Breast epithelium (tissue), 4 donors: Measurements from ENCODE around the gene MAP2K4. TPM values are rescaled to one million over a fixed set of nuclear protein-coding genes. Genes with fewer than 3 reads are reported as not detected.

ENCODE experiments used
- DNase-seq, 2 donors: peaks; one replicate each; pipeline ENCODE4 v3.0.0-alpha.2; 2019; ENCODE audit warnings: low spot score in 2 of 2
- H3K27ac ChIP-seq, 2 donors: fragments of 200-600 bp; sonication (generic) in 1 of 2; one replicate each; pipeline ENCODE4 v1.5.1; 2016 to 2019; ENCODE audit warnings: mild to moderate bottlenecking in 1 of 2
- H3K27me3 ChIP-seq, 2 donors: fragments of 200-600 bp; sonication (generic) in 1 of 2; one replicate each; pipeline versions ENCODE4 v1.5.1 to v1.6.0; 2017 to 2019; ENCODE audit warnings: control low read depth in 1 of 2, mild to moderate bottlenecking in 1 of 2
- H3K36me3 ChIP-seq: fragments of 200-600 bp; one replicate; pipeline ENCODE4 v1.5.1; 2019
- H3K4me1 ChIP-seq, 2 donors: fragments of 200-600 bp; sonication (generic); one replicate each; pipeline ENCODE4 v1.5.1; 2016 to 2019; ENCODE audit warnings: control low read depth in 1 of 2
- H3K4me3 ChIP-seq, 3 donors: fragments of 200-600 bp; sonication (generic); 1 replicate in 2 of 3; 2 replicates in 1 of 3; pipeline ENCODE4 v1.5.1; 2016 to 2019; ENCODE audit warnings: mild to moderate bottlenecking in 3 of 3, moderate library complexity in 2 of 3
- H3K9me3 ChIP-seq, 2 donors: fragments of 200-600 bp; sonication (generic) in 1 of 2; one replicate each; pipeline ENCODE4 v1.5.1; 2016 to 2019; ENCODE audit warnings: control low read depth in 1 of 2
- CTCF ChIP-seq, 3 donors: fragments of 450-650 bp; IDR thresholded peaks; one replicate each; pipeline ENCODE4 v1.5.1; 2016 to 2017; ENCODE audit warnings: antibody characterized with exemption in 3 of 3, mild to moderate bottlenecking in 3 of 3, moderate library complexity in 3 of 3
- POLR2A ChIP-seq: fragments of 450-650 bp; IDR thresholded peaks from one replicate; pipeline ENCODE4 v1.6.1; 2016; ENCODE audit warnings: antibody characterized with exemption, mild to moderate bottlenecking, moderate library complexity
- POLR2AphosphoS5 ChIP-seq, 3 donors: sonication (generic); formaldehyde crosslinking; IDR thresholded peaks; one replicate each; pipeline ENCODE4 v1.6.1; 2017; ENCODE audit warnings: antibody characterized with exemption in 3 of 3
- intact Hi-C: fragments of 100-400 bp; cut with DNase I; formaldehyde crosslinking; loops from one replicate; pipeline ENCODE4 v1.15.1; 2023; ENCODE audit warnings: low total_unique reads
- total RNA-seq, 3 donors: library from RNA; depleted of rRNA; stranded (reverse); fragments of >200 nt; gene quantifications; one replicate each; pipeline ENCODE4 v1.1.0, GENCODE V29; 2016

The MAP2K4 gene
- total RNA-seq, 3 donors from 2014 or later: 23.2 to 47.6 (median 38.7) TPM

GRCh38 chr17:12116143-12116542 lies 95.5 kb downstream of the MAP2K4 start:
- DNase-seq: no peak
- H3K27me3 ChIP-seq: no peaks in the 10 kb centered on the region
- intact Hi-C loops: no loop called here
- H3K4me1 ChIP-seq: no peaks in the 10 kb centered on the region
- no peak overlapping the region for H3K27ac ChIP-seq
- no peaks in the 10 kb centered on the region for H3K9me3 ChIP-seq
- no peak overlapping the region for H3K4me3 ChIP-seq
- H3K36me3 ChIP-seq: no peaks in the 10 kb centered on the region
- TF ChIP-seq CTCF (IDR thresholded peaks at IDR 0.05) (no peak), POLR2A (no peak), POLR2AphosphoS5 (IDR thresholded peaks at IDR 0.05) (no peak)

GRCh38 chr17:12118617-12119016 lies 97.9 kb downstream of the MAP2K4 start:
- Histone ChIP-seq H3K4me3 (no peak overlapping the region), H3K27me3 (no peaks in the 10 kb centered on the region), H3K36me3 (no peaks in the 10 kb centered on the region), H3K27ac (no peak overlapping the region), H3K9me3 (no peaks in the 10 kb centered on the region), H3K4me1 (no peaks in the 10 kb centered on the region)
- DNase-seq: no peak
- intact Hi-C loops: no loop called here
- TF ChIP-seq CTCF (IDR thresholded peaks at IDR 0.05) (no peak), POLR2AphosphoS5 (IDR thresholded peaks at IDR 0.05) (no peak), POLR2A (no peak)

- H3K9me3 ChIP-seq: no peaks in the 10 kb centered on the region
- intact Hi-C loops: no loop called here
- no peaks in the 10 kb centered on the region for H3K4me1 ChIP-seq
- no peaks in the 10 kb centered on the region for H3K27me3 ChIP-seq
- no peak overlapping the region for H3K27ac ChIP-seq
- H3K36me3 ChIP-seq: peaks cover 6% of the 10 kb centered on the region
- no peak overlapping the region for H3K4me3 ChIP-seq
- DNase-seq: no peak
- TF ChIP-seq POLR2AphosphoS5 (IDR thresholded peaks at IDR 0.05) (no peak), POLR2A (no peak), CTCF (IDR thresholded peaks at IDR 0.05) (no peak)
Measured at GRCh38 chr17:12122075-12122474, 101.4 kb downstream of the MAP2K4 start.

GRCh38 chr17:12127177-12127576 lies 106.5 kb downstream of the MAP2K4 start:
- H3K36me3 ChIP-seq: peaks cover 13% of the 10 kb centered on the region
- TF ChIP-seq POLR2A: no peak
- no peak for TF ChIP-seq POLR2AphosphoS5 (IDR thresholded peaks at IDR 0.05)
- TF ChIP-seq CTCF (IDR thresholded peaks at IDR 0.05): no peak

GRCh38 chr17:12127667-12128066 lies 107.0 kb downstream of the MAP2K4 start:
- DNase-seq: no peak
- Histone ChIP-seq H3K27me3 (no peaks in the 10 kb centered on the region), H3K36me3 (peaks cover 13% of the 10 kb centered on the region), H3K9me3 (no peaks in the 10 kb centered on the region), H3K4me1 (no peaks in the 10 kb centered on the region), H3K27ac (no peak overlapping the region), H3K4me3 (no peak overlapping the region)
- no peak for TF ChIP-seq POLR2AphosphoS5 (IDR thresholded peaks at IDR 0.05)
- TF ChIP-seq POLR2A: no peak
- no peak for TF ChIP-seq CTCF (IDR thresholded peaks at IDR 0.05)
- intact Hi-C loops: no loop called here

More at GRCh38 chr17:12127177-12127576, 106.5 kb downstream of the MAP2K4 start:
- no peak for DNase-seq
- no peak overlapping the region for H3K27ac ChIP-seq
- intact Hi-C loops: no loop called here
- no peaks in the 10 kb centered on the region for H3K4me1 ChIP-seq
- H3K4me3 ChIP-seq: no peak overlapping the region
- no peaks in the 10 kb centered on the region for H3K9me3 ChIP-seq
- no peaks in the 10 kb centered on the region for H3K27me3 ChIP-seq
